IPS-18c (cell line): ENCODE measurements around the gene LYZL1.

Source experiments
- H3K4me3 ChIP-seq: 2 replicates; pipeline ENCODE4 v1.7.0; 2013; ENCODE audit warnings: low read depth, mild to moderate bottlenecking, low read length, moderate library complexity; ENCODE audit not compliant: insufficient read depth
- H3K9me3 ChIP-seq: one replicate; pipeline ENCODE4 v1.6.1; 2013; ENCODE audit warnings: mild to moderate bottlenecking, low read length, moderate library complexity; ENCODE audit not compliant: control insufficient read depth, insufficient read depth

The LYZL1 gene

DNA sequence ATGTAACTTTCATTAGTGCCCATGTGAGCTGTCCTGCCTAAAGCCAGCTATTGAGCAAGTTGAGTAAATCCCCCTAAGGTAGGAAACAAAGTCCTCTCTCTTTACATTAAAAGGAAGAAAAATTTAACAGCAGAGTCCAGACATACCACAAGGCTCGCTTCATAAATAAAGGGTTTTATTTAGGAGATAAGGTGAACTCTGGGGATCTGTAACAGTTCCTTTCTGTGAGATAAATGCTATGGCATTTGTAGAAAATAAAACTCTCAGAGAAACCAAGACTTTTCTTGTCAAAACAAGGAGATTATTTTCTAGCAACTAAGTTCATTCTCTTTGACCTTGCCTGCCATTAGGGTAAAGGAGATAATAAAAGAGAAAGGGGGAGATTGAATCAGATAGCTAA is 32.3 kb upstream of the LYZL1 start:
- H3K4me3 ChIP-seq, result no peak overlapping the region
- no peaks in the 10 kb centered on the region for H3K9me3 ChIP-seq

DNA sequence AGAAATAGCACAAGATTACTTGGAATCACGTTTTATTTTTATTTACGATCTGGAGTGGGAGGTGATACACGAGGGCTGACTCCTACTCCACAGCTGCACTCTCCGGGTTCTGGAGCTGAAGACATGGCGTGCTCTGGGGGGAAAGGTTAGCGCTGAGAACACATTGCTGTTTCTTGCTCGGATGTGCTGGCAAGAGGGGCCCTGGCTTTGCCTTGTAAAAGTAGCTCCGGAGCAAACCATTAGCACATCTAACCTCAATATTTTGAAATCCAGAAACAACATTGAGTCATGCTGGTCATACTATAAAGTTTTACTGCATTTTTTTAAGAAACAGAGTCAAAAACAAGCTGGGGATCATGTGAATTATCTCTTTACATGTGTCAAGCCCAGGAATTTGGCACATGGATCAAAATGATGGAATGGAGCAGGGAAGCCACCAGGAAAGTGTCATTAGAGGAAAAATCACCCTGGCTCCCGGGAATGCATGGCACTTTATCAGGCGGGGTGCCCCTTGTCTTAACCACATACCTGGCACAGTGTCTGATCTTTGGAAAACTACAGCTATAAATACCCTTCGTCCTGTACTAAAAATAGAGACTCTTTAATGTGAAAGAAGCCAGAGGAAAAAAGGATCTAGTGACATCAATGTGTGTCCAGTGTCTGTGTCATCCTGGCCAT is 31.6 kb upstream of the LYZL1 start:
- H3K9me3 ChIP-seq, result no peaks in the 10 kb centered on the region
- no peak overlapping the region for H3K4me3 ChIP-seq

DNA sequence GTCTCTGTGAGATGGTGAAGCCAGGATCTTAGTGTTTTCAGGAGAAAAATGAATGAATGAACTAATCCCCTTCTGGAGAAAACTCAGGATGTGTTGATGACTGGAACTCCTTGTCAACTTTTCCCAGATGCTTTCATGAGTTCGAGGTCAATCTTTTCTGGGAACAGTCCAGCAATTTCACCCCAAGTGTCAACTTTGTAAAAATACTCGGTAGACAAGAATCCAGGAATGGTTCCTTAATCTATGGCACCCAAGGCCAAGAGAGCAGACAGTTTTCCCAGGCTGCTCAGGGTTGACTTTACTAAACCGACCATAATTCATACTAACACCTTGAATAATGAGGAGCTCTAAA is 31.1 kb upstream of the LYZL1 start:
- H3K9me3 ChIP-seq, result no peaks in the 10 kb centered on the region
- no peak overlapping the region for H3K4me3 ChIP-seq

DNA sequence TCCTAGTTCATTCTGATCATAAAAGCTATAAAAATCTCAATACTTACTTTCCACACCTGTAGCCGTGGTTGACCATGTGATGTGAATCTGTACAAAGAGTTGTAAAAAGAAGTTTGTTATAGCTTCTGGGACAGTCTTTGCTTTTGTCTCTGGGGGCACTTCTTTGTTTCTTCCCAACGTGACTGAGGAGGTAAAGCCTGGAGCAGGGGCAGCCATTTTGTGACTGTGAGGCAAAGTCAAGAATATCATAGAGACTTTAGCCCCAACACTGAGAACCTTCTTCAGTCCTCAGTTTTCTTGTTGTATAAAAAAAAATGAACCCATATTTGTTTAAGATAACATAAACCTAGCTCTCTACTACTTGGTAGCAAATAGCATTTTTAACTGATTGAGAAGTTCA is 29.4 kb upstream of the LYZL1 start:
- Histone ChIP-seq H3K4me3 (no peak overlapping the region), H3K9me3 (no peaks in the 10 kb centered on the region)

DNA sequence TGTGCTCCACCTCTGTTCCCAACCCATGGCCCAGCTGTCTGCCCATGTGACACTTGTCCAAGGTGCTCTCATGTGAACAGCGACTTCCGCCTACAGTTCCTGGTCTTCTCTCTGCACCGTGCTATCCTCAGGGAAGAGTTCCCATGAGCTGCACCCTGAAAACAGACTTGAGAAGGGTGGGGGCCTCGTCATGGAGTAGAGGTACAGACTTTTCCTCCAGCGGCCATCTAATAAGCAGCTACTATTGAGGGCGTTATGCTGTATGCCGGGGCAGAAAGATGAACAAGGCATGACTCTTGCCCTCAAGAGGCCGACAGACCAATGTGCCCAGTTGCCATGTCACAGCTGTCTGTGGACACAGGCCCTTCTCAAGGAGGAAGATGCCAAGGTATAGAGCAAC is 25.4 kb upstream of the LYZL1 start:
- Histone ChIP-seq H3K4me3 (no peak overlapping the region), H3K9me3 (no peaks in the 10 kb centered on the region)

DNA sequence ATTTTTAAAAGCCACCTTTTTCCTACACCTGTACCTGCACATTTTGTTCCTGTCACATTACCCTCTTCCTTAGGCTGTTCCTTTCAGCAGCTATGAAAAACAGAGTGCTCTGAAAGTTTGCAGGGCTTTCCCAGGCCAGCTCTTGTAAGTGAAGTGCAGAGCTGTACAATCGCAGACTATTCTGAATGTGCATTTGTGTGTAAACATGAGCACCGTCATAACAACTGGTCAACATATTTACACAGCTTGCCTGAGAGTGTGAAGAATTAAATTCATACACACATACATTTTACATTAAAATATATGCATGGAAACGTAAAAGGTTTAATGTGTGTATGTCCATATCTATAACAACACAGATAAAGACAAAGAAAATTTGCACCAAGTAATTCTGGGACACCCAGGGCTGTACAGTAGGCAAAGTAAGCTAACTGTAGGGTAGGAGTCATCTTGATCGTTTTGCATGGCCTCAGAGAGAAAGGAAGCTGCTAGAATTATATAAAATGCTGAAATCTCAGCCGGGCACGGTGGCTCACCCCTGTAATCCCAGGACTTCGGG is 23.6 kb upstream of the LYZL1 start:
- Histone ChIP-seq H3K4me3 (no peak overlapping the region), H3K9me3 (no peaks in the 10 kb centered on the region)

DNA sequence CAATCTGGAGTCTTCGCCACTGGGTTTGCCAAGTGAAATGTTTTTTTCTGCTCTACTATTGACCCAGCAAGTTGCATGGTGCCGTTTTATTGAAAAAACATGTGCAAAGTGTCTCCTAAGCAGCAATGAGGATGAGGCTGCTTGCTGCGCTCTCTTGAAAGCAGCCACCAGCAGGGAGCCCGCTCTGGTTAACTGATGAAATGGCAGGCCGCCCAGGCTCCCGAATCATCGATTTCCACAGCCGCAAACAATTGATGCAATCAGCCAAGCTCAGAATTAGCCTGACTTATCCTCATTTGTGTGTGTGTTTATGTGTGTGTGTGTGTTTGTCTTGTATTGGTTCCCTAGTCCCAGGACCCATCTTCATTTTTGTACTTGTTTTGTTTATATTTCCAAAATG is 22.2 kb upstream of the LYZL1 start:
- Histone ChIP-seq H3K9me3 (no peaks in the 10 kb centered on the region), H3K4me3 (no peak overlapping the region)

DNA sequence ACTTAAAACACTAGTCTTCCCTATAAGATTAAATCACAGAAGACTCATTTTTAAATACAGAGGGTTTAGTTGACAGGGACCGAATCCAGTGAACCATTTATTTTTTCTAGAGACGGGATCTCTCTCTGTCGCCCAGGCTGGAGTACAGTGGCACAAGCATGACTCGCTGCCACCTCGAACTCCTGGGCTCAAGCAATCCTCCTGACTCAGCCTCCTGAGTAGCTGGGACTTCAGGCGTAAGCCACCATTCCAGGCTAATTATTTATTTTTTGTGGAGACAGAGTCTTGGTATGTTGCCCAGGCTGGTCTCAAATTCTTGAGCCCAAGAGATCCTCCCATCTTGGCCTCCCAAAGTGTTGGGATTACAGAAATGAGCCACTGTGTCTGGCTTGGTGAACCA is 20.9 kb upstream of the LYZL1 start:
- H3K9me3 ChIP-seq, result no peaks in the 10 kb centered on the region
- no peak overlapping the region for H3K4me3 ChIP-seq

DNA sequence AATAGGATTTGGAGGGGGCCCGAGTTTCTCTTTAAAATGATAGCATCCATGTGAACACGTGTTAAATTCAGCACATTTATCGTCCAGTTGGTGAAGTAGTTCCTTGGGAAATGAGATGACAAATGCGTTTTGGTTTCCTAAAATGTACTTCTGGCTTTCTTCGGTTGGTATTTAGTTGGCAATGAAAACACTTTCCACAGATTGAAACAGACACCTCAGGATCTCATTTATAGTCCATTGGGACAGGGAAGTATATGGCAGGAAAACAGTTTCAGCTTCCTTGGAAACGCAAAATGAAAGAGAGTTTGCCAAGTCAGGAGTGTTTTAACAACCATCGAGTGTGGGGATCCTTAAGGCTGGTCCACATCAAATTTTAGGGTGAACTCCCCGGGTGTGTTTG is 19.4 kb upstream of the LYZL1 start:
- Histone ChIP-seq H3K9me3 (no peaks in the 10 kb centered on the region), H3K4me3 (no peak overlapping the region)

DNA sequence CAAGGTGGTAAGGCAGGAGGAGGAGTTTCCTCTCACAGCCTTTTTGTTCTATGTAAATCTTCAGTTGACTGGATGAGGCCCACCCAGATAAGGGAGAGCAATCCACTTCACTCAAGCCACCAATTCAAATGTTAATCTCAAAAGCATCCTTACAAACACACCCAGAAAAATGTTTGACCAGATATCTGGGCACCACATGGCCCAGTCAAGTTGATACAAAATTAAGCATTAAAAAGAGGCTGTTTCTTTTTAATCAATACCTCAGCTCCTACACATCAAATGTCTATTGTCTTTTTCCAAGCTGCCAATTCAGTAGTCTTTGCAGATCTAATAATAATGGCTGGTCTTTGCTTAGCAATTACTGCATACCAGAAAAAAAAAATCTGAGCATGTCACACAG is 18.0 kb upstream of the LYZL1 start:
- no peaks in the 10 kb centered on the region for H3K9me3 ChIP-seq
- no peak overlapping the region for H3K4me3 ChIP-seq

DNA sequence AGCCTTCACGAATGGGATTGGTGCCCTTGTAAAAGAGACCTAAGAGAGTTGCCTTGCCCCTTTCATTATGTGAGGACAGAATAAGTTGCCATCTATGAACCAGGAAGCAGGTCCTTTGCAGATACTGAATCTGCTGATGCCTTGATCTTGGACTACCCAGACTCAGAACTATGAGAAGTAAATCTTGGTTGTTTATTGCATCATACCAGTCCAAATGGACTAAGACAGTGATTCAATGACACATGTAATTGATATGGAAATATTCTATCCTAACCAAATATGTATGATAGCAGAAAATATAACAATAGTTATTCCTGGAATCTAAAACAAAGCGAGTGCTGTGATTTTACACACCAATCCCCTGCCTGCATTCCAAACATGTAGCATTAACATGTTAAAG is 17.0 kb upstream of the LYZL1 start:
- H3K4me3 ChIP-seq, result no peak overlapping the region
- H3K9me3 ChIP-seq, result no peaks in the 10 kb centered on the region

DNA sequence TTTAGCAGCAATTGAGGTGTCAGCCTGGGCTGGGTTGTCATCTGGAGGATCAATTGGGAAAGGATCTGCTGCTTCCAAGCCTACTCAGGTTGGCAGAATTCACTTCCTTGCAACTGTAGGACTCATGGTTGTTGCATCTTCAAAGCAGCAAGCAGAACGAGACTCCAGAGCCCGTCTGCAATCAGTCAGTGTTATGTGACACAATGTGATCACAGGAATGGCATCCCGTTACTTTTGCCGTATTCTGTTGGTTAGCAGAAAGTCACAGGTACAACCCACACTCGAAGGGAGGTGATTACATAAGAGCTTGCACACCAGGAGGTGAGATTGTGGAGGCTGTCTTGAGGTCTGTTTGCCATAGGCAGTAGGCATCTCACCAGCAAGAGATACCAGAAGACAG is 15.4 kb upstream of the LYZL1 start:
- no peak overlapping the region for H3K4me3 ChIP-seq
- H3K9me3 ChIP-seq, result no peaks in the 10 kb centered on the region

DNA sequence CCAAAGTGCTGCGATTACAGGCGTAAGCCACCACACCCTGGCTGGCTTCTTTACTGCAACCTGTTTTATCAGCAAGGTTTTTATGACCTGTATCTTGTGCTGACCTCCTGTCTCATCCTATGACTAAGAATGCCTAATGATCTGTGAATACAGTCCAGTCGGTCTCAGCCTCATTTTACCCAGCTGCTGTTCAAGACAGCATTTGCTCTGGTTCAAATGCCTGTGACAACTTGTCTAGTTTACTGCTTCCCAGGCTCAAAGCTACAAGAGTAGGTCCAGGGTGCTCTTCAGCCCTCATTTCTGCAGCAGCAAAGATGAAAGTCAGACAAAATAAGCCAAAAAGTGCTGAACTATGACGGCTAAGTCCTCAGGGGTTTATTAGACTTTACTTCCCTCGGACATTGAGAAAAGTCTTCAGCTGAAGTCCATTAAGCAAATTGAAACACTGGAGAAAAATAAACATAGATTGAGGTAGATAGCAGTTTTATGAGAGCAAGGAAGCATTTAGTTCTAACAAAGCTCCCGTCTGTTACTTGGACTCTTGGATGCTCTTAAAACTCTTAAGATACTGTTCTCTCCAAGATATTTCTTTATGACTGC is 12.5 kb upstream of the LYZL1 start:
- H3K4me3 ChIP-seq, result no peak overlapping the region
- no peaks in the 10 kb centered on the region for H3K9me3 ChIP-seq

DNA sequence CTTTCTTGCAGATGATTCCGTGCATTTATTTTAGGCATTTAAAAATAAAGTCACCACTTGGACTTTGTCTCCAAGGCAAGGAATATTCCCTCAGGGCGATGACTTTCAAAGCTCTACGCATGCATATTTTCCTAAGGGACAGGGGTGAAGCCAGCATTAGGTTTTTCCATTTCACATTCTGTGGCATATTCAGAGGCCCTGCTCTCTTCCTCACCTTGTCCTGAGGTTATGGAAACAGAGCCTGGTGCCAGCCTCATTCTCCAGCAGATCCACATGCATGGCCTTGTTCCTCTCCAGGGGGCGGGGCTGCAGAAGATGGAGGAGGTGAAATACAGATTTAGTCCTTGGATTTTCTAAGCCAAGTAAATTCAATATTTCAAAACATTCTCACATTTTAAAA is 11.6 kb upstream of the LYZL1 start:
- Histone ChIP-seq H3K9me3 (no peaks in the 10 kb centered on the region), H3K4me3 (no peak overlapping the region)

DNA sequence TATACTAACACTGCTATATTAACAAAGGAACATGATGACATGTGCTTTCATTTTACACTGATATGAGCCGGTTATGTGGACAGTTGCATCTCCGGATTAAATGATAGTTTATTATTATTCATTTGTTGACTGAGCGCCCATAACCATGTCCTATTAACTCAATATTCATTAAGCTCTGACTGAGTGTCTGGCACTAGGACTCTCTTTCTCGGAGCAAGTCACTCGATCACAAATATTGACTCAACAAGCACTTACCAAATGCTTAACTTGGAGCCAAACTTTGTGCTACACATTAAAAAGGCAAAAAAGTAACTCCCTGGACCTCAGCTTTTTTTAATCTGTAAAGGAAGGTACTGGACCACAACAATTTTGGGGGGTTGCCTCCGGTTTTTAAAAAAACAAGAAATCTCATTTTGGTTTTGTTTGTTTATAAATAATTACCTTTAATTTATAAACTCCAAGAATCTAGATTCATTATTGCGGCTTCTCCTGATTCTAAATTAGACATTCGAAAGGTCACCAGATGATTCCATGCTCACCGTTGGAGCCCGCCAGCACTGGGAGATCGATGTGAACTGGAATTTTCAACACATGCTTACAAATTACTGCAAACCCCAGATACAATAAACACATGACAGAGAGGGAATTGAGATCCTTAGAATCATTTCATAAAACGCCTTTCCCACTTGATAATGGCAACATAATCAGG is 8.9 kb upstream of the LYZL1 start:
- Histone ChIP-seq H3K9me3 (no peaks in the 10 kb centered on the region), H3K4me3 (no peak overlapping the region)

DNA sequence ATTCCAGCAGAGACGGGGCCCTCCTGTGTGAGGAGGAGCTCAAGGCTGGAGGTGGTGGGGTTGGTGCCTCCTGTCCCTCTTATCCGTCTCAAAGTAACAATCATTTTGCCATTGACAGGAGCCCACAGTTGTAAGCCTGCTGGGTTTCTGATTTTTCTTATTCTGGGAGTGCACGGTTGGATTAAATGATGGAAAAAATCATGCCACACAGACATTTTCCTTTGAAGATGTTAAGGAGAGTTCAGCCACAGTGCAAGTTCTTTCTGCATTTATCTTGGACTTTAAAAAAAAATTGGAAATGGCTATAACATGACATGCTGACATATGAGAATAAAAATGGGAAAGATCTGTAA is 8.4 kb upstream of the LYZL1 start:
- Histone ChIP-seq H3K4me3 (no peak overlapping the region), H3K9me3 (no peaks in the 10 kb centered on the region)

DNA sequence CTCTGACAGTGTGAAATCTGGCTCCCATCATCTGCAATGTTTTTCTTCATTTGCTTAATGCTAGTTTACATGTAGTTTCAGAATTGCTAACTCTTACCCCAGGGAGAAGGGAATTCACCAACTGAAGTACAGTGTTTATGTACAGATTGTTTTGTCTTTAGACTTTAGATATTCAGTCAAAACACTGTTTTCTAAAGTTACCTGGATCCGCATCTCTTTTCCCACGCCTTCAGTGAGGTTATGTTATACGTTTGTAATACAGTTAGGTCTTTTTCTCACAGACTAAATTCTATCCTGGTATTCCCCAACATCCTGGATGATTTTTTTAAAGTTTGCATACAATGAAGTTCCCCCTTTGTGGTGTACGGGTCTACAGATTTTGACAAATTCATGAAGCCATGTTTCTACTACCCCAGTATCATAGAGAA is 3.2 kb upstream of the LYZL1 start:
- Histone ChIP-seq H3K4me3 (no peak overlapping the region), H3K9me3 (peaks cover 3% of the 10 kb centered on the region)

DNA sequence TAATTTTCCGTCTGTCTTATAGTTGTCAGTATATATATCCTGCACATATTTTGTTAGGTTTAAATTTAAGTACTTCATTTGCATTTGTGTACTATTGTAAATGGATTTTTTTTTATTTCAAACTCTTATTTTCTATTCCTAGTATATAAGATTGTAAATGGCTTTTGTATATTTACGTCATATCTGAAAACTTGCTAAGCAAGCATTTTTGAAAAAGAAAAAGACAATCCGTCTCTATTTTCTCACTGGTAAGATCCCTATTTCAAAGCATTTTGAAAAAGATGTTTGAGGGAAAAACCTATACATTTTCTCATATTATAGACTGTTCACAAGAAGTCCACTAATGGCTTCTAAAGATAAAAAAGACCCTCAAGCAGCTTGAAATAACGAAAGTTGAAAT is 1.2 kb upstream of the LYZL1 start:
- H3K9me3 ChIP-seq, result peaks cover 3% of the 10 kb centered on the region
- H3K4me3 ChIP-seq, result no peak overlapping the region
